HG03039 (cell line): ENCODE data around the gene PRXL2C.
A peak's percentile ranks its signal among the peaks of the same experiment; 100 is the strongest.
"Not testable (repeated sequence)": the region's sequence is repeated elsewhere in the genome, so short reads cannot be mapped to it uniquely, and the experiment has no call there.

Source experiments
- ATAC-seq: cut with Tn5 transposase; IDR thresholded peaks from one replicate; pipeline ENCODE4 v1.9.1; 2021; ENCODE audit warnings: mild to moderate bottlenecking, moderate library complexity; ENCODE audit not compliant: unreplicated experiment

PRXL2C gene

GRCh38 chr9:96651626-96652025, 3.5 kb downstream of the PRXL2C start:
- ATAC-seq = no peak

DNA sequence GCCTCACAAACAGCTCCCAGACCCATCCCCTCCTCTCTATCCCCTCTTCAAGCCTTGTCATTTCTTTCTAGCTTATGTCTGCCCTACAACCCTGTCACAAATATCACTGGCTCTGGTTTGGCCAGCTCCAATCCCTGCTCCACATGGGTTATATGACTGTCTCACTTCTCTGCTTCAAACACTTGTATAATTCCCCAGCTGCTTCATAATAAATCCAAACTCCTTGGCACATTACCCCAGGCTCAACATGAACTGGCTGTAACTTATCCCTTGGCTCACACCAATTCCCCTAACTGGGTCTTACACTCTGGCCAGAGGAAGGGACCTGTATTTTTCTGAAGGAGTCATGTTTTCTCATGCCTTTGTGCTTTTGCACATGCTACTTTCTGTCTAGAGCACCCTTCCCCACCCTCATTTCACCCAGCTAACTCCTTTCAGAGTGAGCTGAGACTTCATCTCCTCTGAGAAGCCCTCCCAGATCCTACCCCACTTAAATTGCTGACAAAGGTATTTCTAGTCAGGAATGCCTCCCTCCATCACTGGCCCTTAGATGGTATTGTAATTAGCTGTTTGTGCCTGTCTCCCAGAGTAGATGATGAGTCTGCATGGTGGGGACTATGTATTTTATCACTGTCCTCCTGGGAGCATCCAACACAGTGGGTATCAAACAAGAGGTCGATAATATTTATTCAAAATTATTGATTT, 5.3 kb downstream of the PRXL2C start:
- ATAC-seq = no peak

DNA sequence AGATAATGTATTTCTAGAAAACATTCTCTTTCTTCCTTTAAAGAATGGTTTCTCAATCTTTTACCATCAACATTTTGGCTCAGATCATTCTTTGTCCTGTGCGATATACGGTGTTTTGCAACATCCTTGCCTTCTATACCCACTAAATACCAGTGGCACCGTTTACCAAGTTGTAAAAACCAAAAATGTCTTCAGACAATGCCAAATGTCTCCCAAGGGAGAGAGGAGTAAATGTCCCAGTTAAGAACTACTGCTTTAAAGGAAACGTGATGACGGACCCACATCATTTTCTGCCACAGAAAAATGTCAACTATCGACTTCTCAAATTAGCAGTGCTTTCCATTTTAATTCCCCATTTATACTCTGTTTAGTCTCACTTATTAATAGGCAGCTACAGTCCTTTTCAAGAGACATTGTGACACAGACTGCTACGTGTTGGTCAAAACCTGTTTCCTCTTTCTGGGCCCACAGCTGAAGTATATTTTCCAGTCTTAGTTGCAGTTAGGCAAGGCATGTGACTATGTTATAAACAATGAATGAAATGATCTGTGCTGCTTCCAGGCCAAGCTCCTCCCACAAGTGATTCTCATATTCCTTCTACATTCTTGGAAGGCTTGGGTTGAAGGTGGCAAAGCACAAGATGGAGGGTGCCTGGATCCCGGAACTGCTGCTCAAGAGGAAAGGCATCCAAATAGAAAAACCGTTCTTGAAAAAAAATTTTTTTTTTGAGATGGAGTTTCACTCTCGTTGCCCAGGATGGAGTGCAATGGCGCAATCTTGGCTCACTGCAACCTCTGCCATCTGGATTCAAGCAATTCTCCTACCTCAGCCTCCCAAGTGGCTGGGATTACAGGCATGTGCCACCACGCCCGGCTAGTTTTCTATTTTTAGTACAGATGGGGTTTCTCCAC, 8.8 kb downstream of the PRXL2C start:
- ATAC-seq = no peak

DNA sequence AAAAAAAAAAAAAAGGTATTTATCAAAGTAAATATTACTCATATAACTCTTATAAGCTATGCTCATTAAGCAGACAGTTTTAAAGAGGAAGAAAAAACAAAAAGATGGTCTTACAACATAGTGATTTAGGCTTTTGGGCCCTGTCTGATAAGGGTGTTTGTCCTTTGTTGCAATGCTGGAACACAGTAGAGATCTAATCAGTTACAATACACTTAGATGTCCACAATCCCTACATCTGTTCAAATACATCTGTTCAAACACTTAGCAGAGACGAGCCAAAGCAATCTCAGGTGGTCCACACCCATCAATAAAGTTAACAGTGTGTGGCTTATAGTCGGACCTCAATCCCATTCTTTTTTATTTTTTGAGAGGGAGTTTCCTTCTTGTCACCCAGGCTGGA, 11.0 kb downstream of the PRXL2C start:
- ATAC-seq = no peak

DNA sequence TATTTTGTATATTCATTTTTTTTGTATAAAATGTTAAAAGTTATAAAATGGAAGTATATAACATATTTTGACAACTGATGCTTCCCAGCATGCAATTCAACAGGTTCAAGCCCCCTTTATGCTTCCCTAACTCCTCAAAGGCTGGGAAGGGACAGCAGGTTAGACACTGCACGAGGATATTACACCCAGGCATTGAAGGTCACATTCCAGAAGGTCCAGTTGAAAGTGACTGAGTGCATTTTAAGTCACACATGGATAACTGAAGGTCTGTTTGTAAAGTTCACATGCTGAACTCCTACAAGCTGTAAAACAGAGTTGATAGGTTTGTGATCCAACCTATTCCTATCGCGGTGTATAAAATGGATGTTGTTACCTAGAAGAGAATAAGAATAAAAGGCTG, 13.6 kb downstream of the PRXL2C start:
- ATAC-seq = no peak

DNA sequence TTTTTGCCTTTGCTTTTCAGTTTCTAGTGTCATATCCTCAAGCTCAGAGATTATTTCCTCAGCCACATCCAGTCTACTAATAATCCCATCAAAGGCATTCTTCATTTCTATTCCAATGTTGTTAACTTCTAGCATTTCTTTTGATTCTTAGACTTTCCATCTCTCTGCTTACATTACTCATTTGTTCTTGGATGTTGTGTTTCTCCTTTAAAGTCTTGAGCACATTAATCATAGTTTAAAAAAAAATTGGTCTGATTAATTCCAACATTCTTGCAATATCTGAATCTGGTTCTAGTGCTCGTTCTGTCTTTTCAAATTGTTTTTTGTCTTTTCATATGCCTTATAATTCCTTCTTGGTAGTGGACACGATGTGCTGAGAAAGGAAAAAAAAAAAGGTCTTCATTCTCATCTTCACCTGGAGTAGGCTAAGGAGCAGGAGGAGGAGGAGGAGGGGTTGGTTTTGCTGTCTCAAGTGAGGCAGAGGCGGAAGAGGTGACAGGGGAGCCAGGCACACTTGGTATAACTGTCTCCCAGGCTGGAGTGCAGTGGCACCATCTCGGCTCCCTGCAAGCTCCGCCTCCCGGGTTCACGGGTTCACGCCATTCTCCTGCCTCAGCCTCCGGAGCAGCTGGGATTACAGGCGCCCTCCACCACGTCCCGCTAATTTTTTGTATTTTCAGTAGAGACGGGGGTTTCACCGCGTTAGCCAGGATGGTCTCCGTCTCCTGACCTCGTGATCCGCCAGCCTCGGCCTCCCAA, 16.3 kb downstream of the PRXL2C start:
- ATAC-seq = no peak

GRCh38 chr9:96636368-96636767, 18.7 kb downstream of the PRXL2C start:
- ATAC-seq = no peak

GRCh38 chr9:96633579-96633978, 21.5 kb downstream of the PRXL2C start:
- not testable (repeated sequence) for ATAC-seq

GRCh38 chr9:96626912-96627311, 28.2 kb downstream of the PRXL2C start:
- no peak for ATAC-seq

DNA sequence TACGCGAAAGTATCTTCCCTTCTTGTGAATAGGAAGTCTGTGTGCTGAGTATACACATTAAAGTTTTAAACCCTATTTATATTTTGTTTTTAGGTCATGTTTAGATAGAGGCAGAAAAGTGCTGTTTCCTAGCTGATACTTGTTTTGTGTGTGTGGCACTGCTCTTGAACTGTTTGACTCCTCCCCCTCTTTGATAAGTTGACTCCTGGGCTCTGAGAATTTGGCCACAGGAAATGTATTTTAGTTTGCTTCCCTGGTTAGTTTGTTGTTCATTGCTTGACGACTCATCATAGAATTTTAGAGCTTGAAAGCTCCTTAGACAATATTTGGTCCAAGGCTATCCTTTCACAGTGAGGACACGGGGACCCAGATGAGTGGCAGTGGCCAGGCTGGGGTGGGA, 33.5 kb downstream of the PRXL2C start:
- no peak for ATAC-seq

- ATAC-seq = no peak
Measured at GRCh38 chr9:96620832-96621269, 34.3 kb downstream of the PRXL2C start.

GRCh38 chr9:96620181-96620514, 35.0 kb downstream of the PRXL2C start:
- no peak for ATAC-seq

DNA sequence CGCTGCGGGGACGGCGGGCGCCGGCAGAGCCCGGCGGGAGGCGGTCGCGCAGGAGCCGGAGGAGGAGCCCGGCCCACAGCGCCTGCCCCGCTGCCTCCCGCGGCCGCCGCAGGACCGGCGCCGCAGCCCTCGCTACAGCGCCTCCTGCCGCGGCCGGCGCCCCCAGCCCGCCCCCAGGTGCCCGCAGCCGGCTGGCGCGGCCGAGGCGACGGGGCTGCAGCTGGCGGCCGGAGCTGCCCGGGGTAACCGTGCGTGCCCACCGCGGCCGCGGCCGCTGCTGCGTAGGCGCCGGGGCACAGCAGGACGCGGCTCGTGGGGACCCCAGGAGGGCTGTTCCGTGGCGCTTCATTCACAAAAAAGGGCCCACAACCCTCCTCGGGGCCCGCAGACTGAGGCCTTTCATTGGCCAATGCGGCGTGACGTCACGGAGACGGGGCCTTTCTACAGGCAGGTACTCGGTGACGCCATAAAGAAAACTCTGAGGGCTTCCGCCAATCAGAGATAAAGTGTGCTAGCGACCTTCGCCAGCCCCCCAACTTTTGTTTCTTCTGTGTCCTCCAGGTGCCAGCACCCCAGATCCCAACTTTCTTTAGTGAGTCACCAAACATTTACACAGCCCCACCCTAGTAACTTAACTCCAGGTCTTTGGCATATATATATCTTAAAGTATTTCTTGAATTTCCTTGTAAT, 35.5 kb downstream of the PRXL2C start, which contains the start of gene CDC14B:
TSS of gene CDC14B (minus strand) at position 353 of the 690 bp plus-strand sequence. CDS start 465 bp downstream, outside the sequence.
- peak; percentile 62 for ATAC-seq

DNA sequence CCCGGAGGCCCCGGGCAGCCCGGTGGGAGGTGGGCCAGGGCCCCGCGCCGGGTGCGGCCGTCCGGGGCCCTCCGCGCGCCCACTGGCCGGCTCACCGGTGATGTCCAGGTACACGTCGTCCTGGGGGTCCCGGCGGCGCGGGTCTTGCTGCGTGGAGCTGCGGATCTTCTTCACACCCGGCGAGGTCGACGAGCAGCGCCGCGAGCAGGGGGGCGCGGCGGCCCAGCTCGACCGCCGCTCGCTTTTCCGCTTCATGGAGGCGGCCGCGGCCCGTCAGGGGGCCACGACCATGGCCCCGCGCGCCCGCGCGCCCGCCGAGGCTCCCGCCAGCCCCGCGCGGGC, 36.0 kb downstream of the PRXL2C start:
- ATAC-seq = no peak

DNA sequence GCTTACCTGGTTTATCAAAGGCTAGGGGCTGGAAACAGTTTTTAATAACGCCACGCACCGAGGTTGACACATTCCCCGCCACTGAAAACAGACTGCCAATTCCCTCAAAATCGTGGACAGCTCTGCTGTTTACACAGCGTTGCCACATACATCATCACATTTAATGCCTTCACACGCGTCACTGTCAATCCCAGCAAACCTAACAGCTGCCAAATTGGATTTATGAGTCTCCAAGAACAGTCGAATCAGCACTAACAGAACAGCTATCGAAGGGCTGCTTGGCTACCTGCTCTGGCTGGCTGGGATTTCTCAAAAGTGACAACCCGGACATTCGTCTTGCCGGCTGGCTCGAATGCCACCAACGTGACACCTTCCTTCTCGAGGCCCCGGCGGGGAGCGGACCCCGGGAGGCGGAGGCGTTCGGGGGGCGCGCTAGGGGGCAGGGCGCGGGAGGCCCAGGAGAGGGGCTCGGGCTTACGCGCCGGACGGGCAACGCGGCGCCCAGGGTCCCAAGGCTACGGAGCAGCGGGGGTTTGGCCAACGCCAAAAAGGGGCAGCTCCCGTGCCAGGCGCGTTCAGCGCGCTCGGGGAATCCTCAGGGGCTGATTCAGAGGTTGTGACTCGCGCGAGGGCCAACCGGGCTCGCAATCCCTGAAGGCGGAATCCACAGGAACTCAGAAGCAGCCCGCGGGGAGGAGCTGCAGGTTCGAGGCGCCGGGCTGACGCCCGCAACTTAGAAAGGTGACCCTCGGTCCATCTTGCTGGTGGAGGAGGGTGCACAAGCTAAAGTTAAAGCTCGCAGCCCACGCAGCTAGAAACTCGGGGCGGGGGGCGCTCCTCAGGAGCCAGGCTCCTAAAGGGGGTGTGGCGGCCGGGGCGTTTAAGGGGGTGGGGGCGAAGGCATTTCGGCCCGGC, 36.7 kb downstream of the PRXL2C start:
- ATAC-seq = no peak

GRCh38 chr9:96617439-96618185, 37.5 kb downstream of the PRXL2C start:
- ATAC-seq = no peak

DNA sequence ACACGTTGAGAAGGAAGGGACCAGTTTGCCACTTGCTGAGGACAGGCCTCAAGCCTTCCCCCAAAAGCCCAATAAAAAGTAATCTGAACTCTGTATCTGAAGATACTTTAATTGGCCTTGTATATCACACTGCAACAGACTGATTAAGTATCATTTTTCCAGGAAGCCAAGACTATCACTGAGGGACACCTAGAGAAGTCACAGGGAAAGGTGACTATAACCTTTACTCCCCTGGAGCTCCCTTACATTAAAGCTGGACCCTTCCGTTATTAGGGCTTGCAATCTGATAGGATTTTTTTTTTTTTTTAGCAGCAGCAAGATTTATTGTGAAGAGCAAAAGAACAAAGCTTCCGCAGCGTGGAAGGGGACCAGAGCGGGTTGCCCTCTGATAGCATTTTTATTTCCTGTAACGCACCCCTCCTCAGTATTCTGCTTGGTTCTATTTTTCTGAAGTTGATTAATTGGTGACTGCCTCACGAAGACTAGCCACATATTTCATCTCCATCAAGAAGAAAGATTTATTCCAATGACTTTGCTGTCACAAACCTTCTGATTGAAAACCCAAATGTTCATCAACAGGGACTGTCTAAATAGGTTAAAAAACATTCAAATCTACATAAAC, 38.2 kb downstream of the PRXL2C start:
- no peak for ATAC-seq

- no peak for ATAC-seq
Measured at GRCh38 chr9:96615411-96615810, 39.7 kb downstream of the PRXL2C start.

DNA sequence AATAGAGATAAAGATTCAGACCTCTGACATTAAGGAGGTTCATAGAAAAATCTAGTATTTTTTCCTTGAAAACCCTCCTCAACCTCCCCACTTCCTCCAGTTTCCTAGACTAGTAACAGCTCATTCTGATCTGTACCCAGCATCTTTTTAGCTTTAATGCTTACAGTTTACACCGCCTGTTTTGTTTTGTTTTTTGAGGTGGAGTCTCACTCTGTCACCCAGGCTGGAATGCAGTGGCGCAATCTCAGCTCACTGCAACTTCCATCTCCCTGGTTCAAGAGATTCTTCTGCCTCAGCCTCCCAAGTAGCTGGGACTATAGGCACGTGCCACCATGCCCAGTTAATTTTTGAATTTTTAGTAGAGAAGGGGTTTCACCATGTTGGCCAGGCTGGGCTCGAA, 40.5 kb downstream of the PRXL2C start:
- ATAC-seq = not testable (repeated sequence)
